Nephron (organoid): ENCODE results near the gene TYRP1.

Experiments
- H3K27ac Mint-ChIP-seq, 3 experiments: 2 replicates each; pipeline ENCODE4 v1.8.0; 2020; ENCODE audit warnings: mixed read lengths in 3 of 3, mild to moderate bottlenecking in 2 of 3, moderate library complexity in 1 of 3
- H3K27me3 Mint-ChIP-seq: 2 replicates; pipeline ENCODE4 v1.8.0; 2021; ENCODE audit warnings: low read depth, mild to moderate bottlenecking, moderate library complexity, mixed read lengths
- H3K36me3 Mint-ChIP-seq: 2 replicates; pipeline ENCODE4 v1.8.0; 2020; ENCODE audit warnings: low read depth, mixed read lengths
- H3K4me1 Mint-ChIP-seq: 2 replicates; pipeline ENCODE4 v1.8.0; 2020; ENCODE audit warnings: mixed read lengths
- H3K4me3 Mint-ChIP-seq, 3 experiments: 2 replicates each; pipeline ENCODE4 v1.8.0; 2020; ENCODE audit warnings: mild to moderate bottlenecking in 3 of 3, mixed read lengths in 3 of 3, moderate library complexity in 2 of 3
- H3K9me3 Mint-ChIP-seq: 2 replicates; pipeline ENCODE4 v1.8.0; 2020; ENCODE audit warnings: mixed read lengths
- CTCF ChIP-seq, 3 experiments: fragments of 200-600 bp; sonication (generic); IDR thresholded peaks; one replicate each; pipeline ENCODE4 v1.5.0; 2021; ENCODE audit warnings: antibody characterized with exemption in 3 of 3; ENCODE audit not compliant: unreplicated experiment in 3 of 3

The TYRP1 gene

DNA sequence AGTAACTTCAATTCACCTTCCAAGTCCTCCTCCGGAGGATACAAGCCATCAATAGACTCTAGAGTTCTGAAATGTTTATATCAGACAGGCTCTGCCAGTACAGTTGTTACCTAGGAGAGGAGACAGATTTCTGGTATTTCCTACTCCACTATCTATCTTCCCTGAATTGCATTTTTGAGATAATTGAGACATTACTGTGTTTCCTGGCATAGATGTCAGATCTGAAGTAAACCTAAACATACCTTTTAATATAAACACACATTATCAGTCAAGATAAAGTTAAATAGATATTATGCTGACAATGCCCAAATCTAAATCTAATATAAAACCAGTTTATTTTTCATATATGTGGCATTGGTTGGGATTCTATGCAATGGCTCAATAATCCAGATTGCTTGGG is 8.2 kb upstream of the TYRP1 start:
- no peak for TF ChIP-seq CTCF (IDR thresholded peaks at IDR 0.05; ENCODE audit: unreplicated experiment in 3 of 3)
- no peak overlapping the region for H3K4me3 Mint-ChIP-seq
- peaks cover 10% of the 10 kb centered on the region for H3K4me1 Mint-ChIP-seq
- H3K36me3 Mint-ChIP-seq, result no peaks in the 10 kb centered on the region
- no peaks in the 10 kb centered on the region for H3K27me3 Mint-ChIP-seq
- H3K9me3 Mint-ChIP-seq, result no peaks in the 10 kb centered on the region
- no peak overlapping the region for H3K27ac Mint-ChIP-seq

GRCh38 chr9:12689233-12689632 is 4.0 kb upstream of the TYRP1 start:
- H3K36me3 Mint-ChIP-seq, result no peaks in the 10 kb centered on the region
- H3K4me3 Mint-ChIP-seq, result no peak overlapping the region
- H3K4me1 Mint-ChIP-seq, result no peaks in the 10 kb centered on the region
- H3K27ac Mint-ChIP-seq, result no peak overlapping the region
- TF ChIP-seq CTCF (IDR thresholded peaks at IDR 0.05; ENCODE audit: unreplicated experiment in 3 of 3), result no peak
- H3K27me3 Mint-ChIP-seq, result peaks cover 5% of the 10 kb centered on the region
- H3K9me3 Mint-ChIP-seq, result no peaks in the 10 kb centered on the region

DNA sequence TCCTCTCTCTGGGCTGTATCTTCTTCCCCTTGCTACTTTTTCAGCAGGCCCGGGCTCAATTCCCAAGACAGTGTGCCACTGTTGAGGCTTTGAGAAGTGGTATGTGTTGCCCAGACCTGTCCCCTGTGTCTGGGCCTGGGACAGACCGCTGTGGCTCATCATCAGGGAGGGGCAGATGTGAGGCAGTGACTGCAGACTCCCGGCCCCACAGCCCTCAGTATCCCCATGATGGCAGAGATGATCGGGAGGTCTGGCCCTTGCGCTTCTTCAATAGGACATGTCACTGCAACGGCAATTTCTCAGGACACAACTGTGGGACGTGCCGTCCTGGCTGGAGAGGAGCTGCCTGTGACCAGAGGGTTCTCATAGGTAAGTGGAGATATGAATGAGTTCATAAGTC is 828 bp downstream of the TYRP1 start:
- H3K4me1 Mint-ChIP-seq, result peaks cover 28% of the 10 kb centered on the region
- H3K9me3 Mint-ChIP-seq, result no peaks in the 10 kb centered on the region
- peaks cover 5% of the 10 kb centered on the region for H3K27me3 Mint-ChIP-seq
- no peak for TF ChIP-seq CTCF (IDR thresholded peaks at IDR 0.05; ENCODE audit: unreplicated experiment in 3 of 3)
- no peak overlapping the region for H3K4me3 Mint-ChIP-seq
- no peaks in the 10 kb centered on the region for H3K36me3 Mint-ChIP-seq
- H3K27ac Mint-ChIP-seq, result no peak overlapping the region

DNA sequence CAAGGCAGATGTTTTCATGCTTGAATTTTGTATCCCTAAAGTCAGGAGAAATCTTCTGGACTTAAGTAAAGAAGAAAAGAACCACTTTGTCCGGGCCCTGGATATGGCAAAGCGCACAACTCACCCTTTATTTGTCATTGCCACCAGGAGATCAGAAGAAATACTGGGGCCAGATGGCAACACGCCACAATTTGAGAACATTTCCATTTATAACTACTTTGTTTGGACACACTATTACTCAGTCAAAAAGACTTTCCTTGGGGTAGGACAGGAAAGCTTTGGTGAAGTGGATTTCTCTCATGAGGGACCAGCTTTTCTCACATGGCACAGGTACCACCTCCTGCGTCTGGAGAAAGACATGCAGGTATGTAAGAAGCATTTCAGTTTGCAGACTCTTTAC is 2.3 kb downstream of the TYRP1 start:
- no peaks in the 10 kb centered on the region for H3K36me3 Mint-ChIP-seq
- peaks cover 28% of the 10 kb centered on the region for H3K4me1 Mint-ChIP-seq
- no peak overlapping the region for H3K4me3 Mint-ChIP-seq
- TF ChIP-seq CTCF (IDR thresholded peaks at IDR 0.05; ENCODE audit: unreplicated experiment in 3 of 3), result no peak
- no peak overlapping the region for H3K27ac Mint-ChIP-seq
- H3K9me3 Mint-ChIP-seq, result no peaks in the 10 kb centered on the region
- peaks cover 5% of the 10 kb centered on the region for H3K27me3 Mint-ChIP-seq

DNA sequence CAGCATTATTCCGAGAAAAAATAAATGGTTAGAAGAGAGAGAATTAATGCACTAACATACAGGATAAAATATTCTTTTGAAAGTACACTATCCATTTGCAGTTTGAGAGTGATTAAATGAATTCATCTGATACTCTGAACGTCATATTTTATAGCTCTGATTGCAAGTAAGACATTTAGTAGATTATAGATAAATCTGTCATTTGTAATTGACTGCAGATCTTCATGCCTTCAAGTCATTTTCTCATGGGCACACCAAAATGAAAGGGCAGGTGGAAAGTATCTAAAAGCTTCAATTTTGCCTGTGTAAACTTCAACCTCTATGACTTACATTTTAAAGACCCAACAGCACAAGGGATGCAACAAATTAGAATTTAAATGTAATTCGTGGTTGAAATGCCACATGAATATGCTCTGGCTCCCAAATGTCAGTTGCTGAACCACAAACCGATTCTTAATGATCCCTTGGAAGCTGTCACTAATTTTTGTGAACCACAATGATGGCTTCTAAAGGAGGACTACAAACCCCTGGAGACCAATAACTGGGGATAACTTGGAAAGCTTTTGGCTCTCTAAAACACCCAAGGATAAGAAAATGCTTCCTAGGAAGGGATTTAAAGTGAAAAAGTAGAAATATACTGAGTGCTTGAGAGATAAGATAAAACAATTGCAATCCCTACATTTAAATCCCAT is 3.9 kb downstream of the TYRP1 start:
- TF ChIP-seq CTCF (IDR thresholded peaks at IDR 0.05; ENCODE audit: unreplicated experiment in 3 of 3), result no peak

DNA sequence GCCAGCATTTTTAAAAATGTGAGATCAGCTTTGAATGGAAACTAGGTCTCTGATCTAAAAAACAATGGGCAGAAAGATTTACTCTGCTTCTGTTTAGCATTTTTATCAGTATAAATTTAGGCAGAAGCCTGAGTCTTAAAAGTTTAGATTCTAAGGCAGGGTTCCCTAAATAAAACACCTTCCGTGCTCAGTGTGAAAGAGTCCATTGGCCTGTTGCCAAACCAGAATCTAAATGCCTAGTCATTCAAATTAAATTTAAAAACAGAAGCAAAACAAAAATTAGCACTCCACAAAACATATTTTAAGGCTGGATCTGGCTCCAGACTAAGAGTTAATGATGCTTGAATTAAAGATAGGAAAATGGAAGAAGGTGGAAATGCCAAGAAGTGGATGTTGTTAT is 4.5 kb downstream of the TYRP1 start:
- TF ChIP-seq CTCF (IDR thresholded peaks at IDR 0.05; ENCODE audit: unreplicated experiment in 3 of 3), result no peak
- peaks cover 28% of the 10 kb centered on the region for H3K4me1 Mint-ChIP-seq
- H3K9me3 Mint-ChIP-seq, result no peaks in the 10 kb centered on the region
- H3K27ac Mint-ChIP-seq, result no peak overlapping the region
- no peak overlapping the region for H3K4me3 Mint-ChIP-seq
- H3K36me3 Mint-ChIP-seq, result no peaks in the 10 kb centered on the region
- H3K27me3 Mint-ChIP-seq, result peaks cover 5% of the 10 kb centered on the region

More for the DNA sequence above, 3.9 kb downstream of the TYRP1 start:
- no peak overlapping the region for H3K4me3 Mint-ChIP-seq
- no peaks in the 10 kb centered on the region for H3K36me3 Mint-ChIP-seq
- H3K4me1 Mint-ChIP-seq, result peaks cover 28% of the 10 kb centered on the region
- H3K27ac Mint-ChIP-seq, result no peak overlapping the region
- H3K27me3 Mint-ChIP-seq, result peaks cover 5% of the 10 kb centered on the region
- no peaks in the 10 kb centered on the region for H3K9me3 Mint-ChIP-seq
